ENCODE results near the gene RFPL1.

RFPL1 gene

DNA sequence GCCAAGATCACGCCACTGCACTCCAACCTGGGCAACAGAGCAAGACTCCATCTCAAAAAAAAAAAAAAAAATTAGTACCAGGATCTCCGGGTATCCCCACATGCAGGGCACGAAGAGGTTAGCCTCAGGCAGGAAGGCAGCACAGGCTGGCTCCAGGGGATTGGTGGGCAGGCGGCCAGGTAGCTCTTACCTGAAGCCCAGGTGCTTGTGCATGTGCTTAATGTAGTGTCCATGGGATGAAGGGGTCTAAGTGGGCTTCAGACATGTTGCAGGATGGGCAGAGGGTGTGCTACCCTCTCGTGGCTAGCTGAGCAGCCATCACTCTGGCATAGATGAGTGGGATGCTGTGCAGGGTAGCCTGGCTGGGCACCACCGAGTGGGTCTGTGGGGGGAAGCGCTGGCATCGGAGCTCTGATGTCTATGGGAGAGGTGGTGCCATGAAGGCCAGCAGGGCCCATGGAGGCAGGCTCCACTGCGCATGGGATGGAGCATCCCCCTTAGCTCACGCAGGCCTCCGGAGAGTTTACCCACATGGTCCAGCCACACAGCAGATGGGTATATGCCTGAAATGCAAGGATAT is 11.0 kb downstream of the RFPL1 start:
- TF ChIP-seq GABPA (IDR thresholded peaks at IDR 0.05; ENCODE audit: low read depth), result no peak
- TF ChIP-seq, protein P1, sequence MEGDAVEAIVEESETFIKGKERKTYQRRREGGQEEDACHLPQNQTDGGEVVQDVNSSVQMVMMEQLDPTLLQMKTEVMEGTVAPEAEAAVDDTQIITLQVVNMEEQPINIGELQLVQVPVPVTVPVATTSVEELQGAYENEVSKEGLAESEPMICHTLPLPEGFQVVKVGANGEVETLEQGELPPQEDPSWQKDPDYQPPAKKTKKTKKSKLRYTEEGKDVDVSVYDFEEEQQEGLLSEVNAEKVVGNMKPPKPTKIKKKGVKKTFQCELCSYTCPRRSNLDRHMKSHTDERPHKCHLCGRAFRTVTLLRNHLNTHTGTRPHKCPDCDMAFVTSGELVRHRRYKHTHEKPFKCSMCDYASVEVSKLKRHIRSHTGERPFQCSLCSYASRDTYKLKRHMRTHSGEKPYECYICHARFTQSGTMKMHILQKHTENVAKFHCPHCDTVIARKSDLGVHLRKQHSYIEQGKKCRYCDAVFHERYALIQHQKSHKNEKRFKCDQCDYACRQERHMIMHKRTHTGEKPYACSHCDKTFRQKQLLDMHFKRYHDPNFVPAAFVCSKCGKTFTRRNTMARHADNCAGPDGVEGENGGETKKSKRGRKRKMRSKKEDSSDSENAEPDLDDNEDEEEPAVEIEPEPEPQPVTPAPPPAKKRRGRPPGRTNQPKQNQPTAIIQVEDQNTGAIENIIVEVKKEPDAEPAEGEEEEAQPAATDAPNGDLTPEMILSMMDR (IDR thresholded peaks at IDR 0.05; ENCODE audit: insufficient read depth, low read length), result no peak
- no peaks in the 10 kb centered on the region for H3K27me3 ChIP-seq (ENCODE audit: insufficient read depth, poor library complexity, severe bottlenecking)
- no peak for DNase-seq (ENCODE audit: low read depth in 1 of 2, low spot score in 1 of 2)
- no peak overlapping the region for H3K27ac ChIP-seq (replicated peaks)
- H3K4me3 ChIP-seq (replicated peaks; ENCODE audit: insufficient read depth, low read length), result no peak overlapping the region

DNA sequence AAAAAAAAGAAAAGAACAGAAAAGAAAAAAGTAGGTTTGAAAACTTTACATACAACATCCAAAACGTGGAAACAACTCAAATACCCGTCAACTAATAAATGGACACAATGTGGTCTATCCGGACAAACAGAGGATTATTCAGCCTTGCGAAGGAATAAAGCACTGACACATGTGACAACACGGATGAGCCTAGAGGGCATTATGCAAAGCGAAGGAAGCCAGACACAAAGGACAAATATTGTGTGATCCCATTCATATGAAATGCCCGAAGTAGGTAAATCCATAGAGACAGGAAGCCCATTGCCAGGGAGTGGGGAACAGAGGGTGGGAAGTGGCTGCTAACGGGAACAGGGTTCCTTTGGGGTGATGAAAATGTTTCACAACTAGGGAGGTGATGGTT is 11.8 kb downstream of the RFPL1 start:
- TF ChIP-seq, protein P1 (IDR thresholded peaks at IDR 0.05; ENCODE audit: insufficient read depth, low read length), result no peak
- TF ChIP-seq POLR2AphosphoS5 (IDR thresholded peaks at IDR 0.05; ENCODE audit: low read depth) (no peak), SPI1 (IDR thresholded peaks at IDR 0.05; ENCODE audit: borderline replicate concordance, low read depth) (no peak), GABPA (IDR thresholded peaks at IDR 0.05; ENCODE audit: low read depth) (no peak)
- TF ChIP-seq, protein P2, sequence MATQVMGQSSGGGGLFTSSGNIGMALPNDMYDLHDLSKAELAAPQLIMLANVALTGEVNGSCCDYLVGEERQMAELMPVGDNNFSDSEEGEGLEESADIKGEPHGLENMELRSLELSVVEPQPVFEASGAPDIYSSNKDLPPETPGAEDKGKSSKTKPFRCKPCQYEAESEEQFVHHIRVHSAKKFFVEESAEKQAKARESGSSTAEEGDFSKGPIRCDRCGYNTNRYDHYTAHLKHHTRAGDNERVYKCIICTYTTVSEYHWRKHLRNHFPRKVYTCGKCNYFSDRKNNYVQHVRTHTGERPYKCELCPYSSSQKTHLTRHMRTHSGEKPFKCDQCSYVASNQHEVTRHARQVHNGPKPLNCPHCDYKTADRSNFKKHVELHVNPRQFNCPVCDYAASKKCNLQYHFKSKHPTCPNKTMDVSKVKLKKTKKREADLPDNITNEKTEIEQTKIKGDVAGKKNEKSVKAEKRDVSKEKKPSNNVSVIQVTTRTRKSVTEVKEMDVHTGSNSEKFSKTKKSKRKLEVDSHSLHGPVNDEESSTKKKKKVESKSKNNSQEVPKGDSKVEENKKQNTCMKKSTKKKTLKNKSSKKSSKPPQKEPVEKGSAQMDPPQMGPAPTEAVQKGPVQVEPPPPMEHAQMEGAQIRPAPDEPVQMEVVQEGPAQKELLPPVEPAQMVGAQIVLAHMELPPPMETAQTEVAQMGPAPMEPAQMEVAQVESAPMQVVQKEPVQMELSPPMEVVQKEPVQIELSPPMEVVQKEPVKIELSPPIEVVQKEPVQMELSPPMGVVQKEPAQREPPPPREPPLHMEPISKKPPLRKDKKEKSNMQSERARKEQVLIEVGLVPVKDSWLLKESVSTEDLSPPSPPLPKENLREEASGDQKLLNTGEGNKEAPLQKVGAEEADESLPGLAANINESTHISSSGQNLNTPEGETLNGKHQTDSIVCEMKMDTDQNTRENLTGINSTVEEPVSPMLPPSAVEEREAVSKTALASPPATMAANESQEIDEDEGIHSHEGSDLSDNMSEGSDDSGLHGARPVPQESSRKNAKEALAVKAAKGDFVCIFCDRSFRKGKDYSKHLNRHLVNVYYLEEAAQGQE (IDR thresholded peaks at IDR 0.05; ENCODE audit: insufficient replicate concordance, low read depth), result no peak
- Histone ChIP-seq H3K27ac (replicated peaks) (no peak overlapping the region), H3K4me3 (replicated peaks; ENCODE audit: insufficient read depth, low read length) (no peak overlapping the region), H3K27me3 (ENCODE audit: insufficient read depth, poor library complexity, severe bottlenecking) (no peaks in the 10 kb centered on the region)
- no peak for DNase-seq (ENCODE audit: low read depth in 1 of 2, low spot score in 1 of 2)

DNA sequence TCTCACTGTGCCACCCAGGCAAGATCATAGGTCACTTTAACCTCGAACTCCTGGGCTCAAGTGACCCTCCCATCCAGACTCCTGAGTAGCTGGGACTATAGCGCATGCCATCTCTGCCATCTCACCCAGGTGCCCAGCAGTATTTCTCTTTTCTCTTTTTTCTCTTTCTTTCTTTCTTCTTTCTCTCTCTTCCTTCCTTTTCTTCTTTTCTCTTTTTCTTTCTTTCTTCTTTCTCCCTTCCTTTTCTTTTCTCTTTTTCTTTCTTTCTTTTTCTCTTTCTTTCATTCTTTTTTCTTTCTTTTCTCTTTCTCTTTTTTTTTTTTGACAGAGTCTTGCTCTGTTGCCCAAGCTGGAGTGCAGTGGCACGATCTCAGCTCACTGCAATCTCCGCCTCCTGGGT is 13.5 kb downstream of the RFPL1 start:
- no peak for DNase-seq (ENCODE audit: low read depth in 1 of 2, low spot score in 1 of 2)
- H3K27me3 ChIP-seq (ENCODE audit: insufficient read depth, poor library complexity, severe bottlenecking), result no peaks in the 10 kb centered on the region
- H3K27ac ChIP-seq (replicated peaks), result no peak overlapping the region
- no peak overlapping the region for H3K4me3 ChIP-seq (replicated peaks; ENCODE audit: insufficient read depth, low read length)
- no peak for TF ChIP-seq POLR2AphosphoS5 (IDR thresholded peaks at IDR 0.05; ENCODE audit: low read depth)
- no peak for TF ChIP-seq SPI1 (IDR thresholded peaks at IDR 0.05; ENCODE audit: borderline replicate concordance, low read depth)
- TF ChIP-seq GABPA (IDR thresholded peaks at IDR 0.05; ENCODE audit: low read depth), result no peak
- TF ChIP-seq, protein P2 (IDR thresholded peaks at IDR 0.05; ENCODE audit: insufficient replicate concordance, low read depth), result no peak
- TF ChIP-seq, protein P1 (IDR thresholded peaks at IDR 0.05; ENCODE audit: insufficient read depth, low read length), result no peak

DNA sequence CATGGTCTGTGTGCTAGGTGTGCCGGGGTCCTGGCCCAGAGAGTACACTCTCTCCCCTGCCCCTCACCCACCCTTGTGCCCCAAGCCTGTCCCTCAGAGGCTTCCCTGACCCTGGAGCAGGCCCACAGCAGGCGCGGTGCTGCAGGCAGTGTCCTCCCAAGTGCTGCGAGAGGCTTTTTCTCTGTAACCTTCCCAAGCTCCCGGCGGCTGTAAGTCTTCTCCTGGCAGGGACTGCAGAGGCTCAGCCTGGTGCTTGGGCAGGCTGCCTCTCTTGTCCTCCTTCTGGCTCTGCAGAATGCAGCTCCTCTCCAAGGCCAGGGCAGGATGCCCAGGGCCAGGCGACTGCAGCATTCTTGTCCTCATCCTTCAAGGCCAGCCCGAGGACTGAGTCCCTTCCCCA is 15.9 kb downstream of the RFPL1 start:
- Histone ChIP-seq H3K4me3 (replicated peaks; ENCODE audit: insufficient read depth, low read length) (no peak overlapping the region), H3K27me3 (ENCODE audit: insufficient read depth, poor library complexity, severe bottlenecking) (no peaks in the 10 kb centered on the region), H3K27ac (replicated peaks) (no peak overlapping the region)
- no peak for DNase-seq (ENCODE audit: low read depth in 1 of 2, low spot score in 1 of 2)
- no peak for TF ChIP-seq POLR2AphosphoS5 (IDR thresholded peaks at IDR 0.05; ENCODE audit: low read depth)
- no peak for TF ChIP-seq GABPA (IDR thresholded peaks at IDR 0.05; ENCODE audit: low read depth)
- TF ChIP-seq, protein P1 (IDR thresholded peaks at IDR 0.05; ENCODE audit: insufficient read depth, low read length), result no peak
- TF ChIP-seq, protein P2 (IDR thresholded peaks at IDR 0.05; ENCODE audit: insufficient replicate concordance, low read depth), result no peak
- TF ChIP-seq SPI1 (IDR thresholded peaks at IDR 0.05; ENCODE audit: borderline replicate concordance, low read depth), result no peak

Data from HL-60 (cell line).